Kidney epithelial cell (primary cell): Measurements from ENCODE around the gene INCA1. TPM values are rescaled to one million over a fixed set of nuclear protein-coding genes. Genes with fewer than 3 reads are reported as not detected.

Experiments
- DNase-seq: peaks from one replicate; pipeline ENCODE4 v3.0.0-alpha.2; 2010; ENCODE audit warnings: low read depth
- H3K27me3 ChIP-seq: 2 replicates; pipeline ENCODE4 v1.6.0; 2011; ENCODE audit warnings: low read length; ENCODE audit not compliant: control insufficient read depth, insufficient read depth
- H3K36me3 ChIP-seq: 2 replicates; pipeline ENCODE4 v1.5.1; 2011; ENCODE audit warnings: low read length; ENCODE audit not compliant: control insufficient read depth, insufficient read depth
- H3K4me3 ChIP-seq: 2 replicates; pipeline ENCODE4 v1.5.1; 2011; ENCODE audit warnings: low read depth, mild to moderate bottlenecking, control low read depth, low read length
- total RNA-seq: library from RNA; depleted of rRNA; stranded (reverse); fragments of >200 nt; gene quantifications from 2 replicates; pipeline ENCODE4 v1.2.3, GENCODE V29; 2015
- TF ChIP-seq, protein P1 (sequence below): IDR thresholded peaks from 2 replicates; pipeline ENCODE4 v1.5.1; 2011; ENCODE audit warnings: mild to moderate bottlenecking, moderate library complexity, low read length, control low read depth, inconsistent platforms; ENCODE audit not compliant: insufficient read depth, poor library complexity, severe bottlenecking

The INCA1 gene
- total RNA-seq, 1 donor from 2014 or later = 2.2 TPM

GRCh38 chr17:4944163-4944553 is 53.2 kb downstream of the INCA1 start:
- Histone ChIP-seq H3K27me3 (no peaks in the 10 kb centered on the region), H3K4me3 (no peak overlapping the region), H3K36me3 (peaks cover 1% of the 10 kb centered on the region)
- TF ChIP-seq, protein P1, sequence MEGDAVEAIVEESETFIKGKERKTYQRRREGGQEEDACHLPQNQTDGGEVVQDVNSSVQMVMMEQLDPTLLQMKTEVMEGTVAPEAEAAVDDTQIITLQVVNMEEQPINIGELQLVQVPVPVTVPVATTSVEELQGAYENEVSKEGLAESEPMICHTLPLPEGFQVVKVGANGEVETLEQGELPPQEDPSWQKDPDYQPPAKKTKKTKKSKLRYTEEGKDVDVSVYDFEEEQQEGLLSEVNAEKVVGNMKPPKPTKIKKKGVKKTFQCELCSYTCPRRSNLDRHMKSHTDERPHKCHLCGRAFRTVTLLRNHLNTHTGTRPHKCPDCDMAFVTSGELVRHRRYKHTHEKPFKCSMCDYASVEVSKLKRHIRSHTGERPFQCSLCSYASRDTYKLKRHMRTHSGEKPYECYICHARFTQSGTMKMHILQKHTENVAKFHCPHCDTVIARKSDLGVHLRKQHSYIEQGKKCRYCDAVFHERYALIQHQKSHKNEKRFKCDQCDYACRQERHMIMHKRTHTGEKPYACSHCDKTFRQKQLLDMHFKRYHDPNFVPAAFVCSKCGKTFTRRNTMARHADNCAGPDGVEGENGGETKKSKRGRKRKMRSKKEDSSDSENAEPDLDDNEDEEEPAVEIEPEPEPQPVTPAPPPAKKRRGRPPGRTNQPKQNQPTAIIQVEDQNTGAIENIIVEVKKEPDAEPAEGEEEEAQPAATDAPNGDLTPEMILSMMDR = no peak
- no peak for DNase-seq

- peaks cover 1% of the 10 kb centered on the region for H3K36me3 ChIP-seq
- DNase-seq = no peak
- H3K27me3 ChIP-seq = no peaks in the 10 kb centered on the region
- no peak overlapping the region for H3K4me3 ChIP-seq
- TF ChIP-seq, protein P1 = no peak
Observed at GRCh38 chr17:4942760-4943508, 54.4 kb downstream of the INCA1 start.

DNA sequence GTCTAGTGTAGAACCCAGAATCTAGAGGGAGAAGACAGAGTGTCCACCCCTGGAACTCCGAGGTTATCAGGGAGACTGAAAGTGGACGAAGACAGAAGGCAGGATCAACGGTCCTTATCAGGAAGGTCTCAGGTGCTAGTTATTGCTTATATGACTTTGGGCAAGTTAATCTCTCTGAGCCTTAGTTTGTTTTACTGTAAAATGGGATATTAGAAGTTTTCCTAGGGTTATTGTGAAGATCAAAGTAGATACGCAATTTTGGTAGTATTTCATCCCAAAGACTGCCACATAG is 56.1 kb downstream of the INCA1 start:
- DNase-seq = no peak
- TF ChIP-seq, protein P1 = no peak
- no peaks in the 10 kb centered on the region for H3K27me3 ChIP-seq
- peak overlapping the region; percentile 92 for H3K4me3 ChIP-seq
- H3K36me3 ChIP-seq = peaks cover 1% of the 10 kb centered on the region

GRCh38 chr17:4940555-4941318 is 56.6 kb downstream of the INCA1 start:
- Histone ChIP-seq H3K27me3 (no peaks in the 10 kb centered on the region), H3K36me3 (peaks cover 1% of the 10 kb centered on the region), H3K4me3 (peak overlapping the region; percentile 92)
- TF ChIP-seq, protein P1 = no peak
- no peak for DNase-seq

DNA sequence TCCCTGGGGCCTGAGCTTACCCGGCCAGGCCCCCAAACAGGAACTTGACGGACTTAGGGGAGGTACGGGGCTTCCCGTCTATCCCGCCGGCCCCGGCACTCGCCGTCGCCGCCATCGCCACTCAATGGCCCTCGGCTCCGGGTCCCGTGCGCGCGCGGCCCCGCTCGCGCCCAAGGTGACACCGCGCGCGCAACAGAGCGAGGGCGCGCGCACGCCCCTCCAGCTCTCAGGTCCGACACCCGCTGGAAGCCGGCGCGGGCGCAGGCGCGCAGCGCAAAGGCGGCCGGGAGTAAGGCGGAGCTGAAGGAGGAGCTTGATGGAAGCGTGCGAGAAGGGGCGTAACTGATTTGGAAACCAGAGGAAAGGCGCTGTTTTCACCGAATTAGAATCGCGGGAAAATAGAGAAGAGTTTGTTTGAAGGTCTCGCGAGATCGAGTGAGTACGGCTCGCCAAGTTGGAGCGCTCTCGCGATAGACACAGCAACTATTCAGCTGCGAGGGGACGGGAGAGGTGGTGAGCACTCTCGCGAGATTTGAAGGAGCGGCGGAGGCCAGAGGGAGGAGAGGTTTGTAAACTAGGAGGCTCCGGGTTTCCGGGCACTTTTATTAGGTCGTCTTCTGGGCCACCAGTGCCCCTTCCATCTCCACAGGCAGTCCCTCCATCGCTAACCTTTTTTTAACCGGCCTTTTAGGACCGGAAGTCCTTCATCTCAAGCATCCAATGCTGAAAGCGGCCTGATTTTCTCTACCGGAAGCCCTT is 57.3 kb downstream of the INCA1 start, which contains the start of the genes RNF167 and SLC25A11:
Gene RNF167 (plus strand): TSS at position 473 of the 759 bp plus-strand sequence. CDS start 642 bp downstream, outside the sequence.
Gene SLC25A11 (minus strand): TSS at position 251 of the 759 bp plus-strand sequence. CDS start 136 bp downstream, at position 115.
- peak; percentile 95 for DNase-seq
- Histone ChIP-seq H3K36me3 (peaks cover 1% of the 10 kb centered on the region), H3K27me3 (no peaks in the 10 kb centered on the region), H3K4me3 (peak within 1 kb of the TSS; percentile 92)
- TF ChIP-seq, protein P1 = no peak
